Tibial artery (tissue), 4 donors: ENCODE results near the gene CPEB2.

ENCODE experiments used
- DNase-seq, 2 donors: peaks; one replicate each; pipeline ENCODE4 v3.0.0-alpha.2; 2019
- H3K27ac ChIP-seq, 2 donors: fragments of 200-600 bp; sonication (generic) in 1 of 2; 1 replicate in 1 of 2; 2 replicates in 1 of 2; pipeline ENCODE4 v1.5.1; 2018 to 2019; ENCODE audit warnings: mild to moderate bottlenecking in 1 of 2
- H3K27me3 ChIP-seq, 2 donors: fragments of 200-600 bp; sonication (generic) in 1 of 2; one replicate each; pipeline versions ENCODE4 v1.5.1 to v1.6.0; 2016 to 2019
- H3K36me3 ChIP-seq, 3 donors: fragments of 200-600 bp; sonication (generic) in 2 of 3; one replicate each; pipeline ENCODE4 v1.5.1; 2016 to 2019; ENCODE audit warnings: mild to moderate bottlenecking in 2 of 3
- H3K4me1 ChIP-seq, 4 donors: fragments of 200-600 bp; sonication (generic) in 2 of 4; 1 replicate in 3 of 4; 2 replicates in 1 of 4; pipeline ENCODE4 v1.5.1; 2016 to 2019
- H3K4me3 ChIP-seq, 2 donors: fragments of 200-600 bp; sonication (generic) in 1 of 2; 1 replicate in 1 of 2; 2 replicates in 1 of 2; pipeline ENCODE4 v1.5.1; 2018 to 2019; ENCODE audit warnings: mild to moderate bottlenecking in 2 of 2
- H3K9me3 ChIP-seq, 3 donors: fragments of 200-600 bp; sonication (generic) in 1 of 3; one replicate each; pipeline ENCODE4 v1.5.1; 2016 to 2019
- CTCF ChIP-seq, 2 experiments: fragments of 200-600 bp in 1 of 2; fragments of 450-650 bp in 1 of 2; IDR thresholded peaks; one replicate each; pipeline ENCODE4 v1.5.1; 2017 to 2019; ENCODE audit warnings: antibody characterized with exemption in 2 of 2, mild to moderate bottlenecking in 1 of 2, moderate library complexity in 1 of 2
- intact Hi-C: fragments of 100-400 bp; cut with DNase I; formaldehyde crosslinking; loops from one replicate; pipeline ENCODE4 v1.15.0; 2023; ENCODE audit warnings: low total_unique reads

The CPEB2 gene

GRCh38 chr4:15027921-15028435 is 25.7 kb downstream of the CPEB2 start:
- DNase-seq, result no peak
- no peak overlapping the region for H3K4me3 ChIP-seq
- no peaks in the 10 kb centered on the region for H3K9me3 ChIP-seq
- intact Hi-C loops, result no loop called here
- no peaks in the 10 kb centered on the region for H3K27me3 ChIP-seq
- H3K4me1 ChIP-seq, result peaks cover 0 to 83% (median 19%) of the 10 kb centered on the region in 4 donors
- H3K36me3 ChIP-seq, result no peaks in the 10 kb centered on the region
- peak overlapping the region in 1 of 2 donors; percentile 35 for H3K27ac ChIP-seq
- TF ChIP-seq CTCF (IDR thresholded peaks at IDR 0.05), result no peak

GRCh38 chr4:15031197-15031596 is 28.9 kb downstream of the CPEB2 start:
- intact Hi-C loops, result no loop called here
- Histone ChIP-seq H3K27ac (peak overlapping the region; percentile 0 to 33), H3K36me3 (no peaks in the 10 kb centered on the region), H3K27me3 (no peaks in the 10 kb centered on the region), H3K4me1 (peaks cover 0 to 91% (median 35%) of the 10 kb centered on the region in 4 donors), H3K4me3 (no peak overlapping the region), H3K9me3 (no peaks in the 10 kb centered on the region)
- no peak for DNase-seq
- TF ChIP-seq CTCF (IDR thresholded peaks at IDR 0.05), result no peak

- Histone ChIP-seq H3K27me3 (no peaks in the 10 kb centered on the region), H3K9me3 (no peaks in the 10 kb centered on the region), H3K4me3 (no peak overlapping the region), H3K36me3 (no peaks in the 10 kb centered on the region), H3K4me1 (peaks cover 0 to 97% (median 35%) of the 10 kb centered on the region in 4 donors), H3K27ac (peak overlapping the region in 1 of 2 donors; percentile 48)
- no peak for DNase-seq
- no peak for TF ChIP-seq CTCF (IDR thresholded peaks at IDR 0.05)
- intact Hi-C loops, result no loop called here
Measured at GRCh38 chr4:15031993-15032675, 29.9 kb downstream of the CPEB2 start.

GRCh38 chr4:15034071-15034764 is 31.9 kb downstream of the CPEB2 start:
- Histone ChIP-seq H3K4me1 (peaks cover 0 to 97% (median 29%) of the 10 kb centered on the region in 4 donors), H3K9me3 (no peaks in the 10 kb centered on the region), H3K27ac (peak overlapping the region; percentile 45 to 48), H3K4me3 (no peak overlapping the region), H3K36me3 (no peaks in the 10 kb centered on the region), H3K27me3 (no peaks in the 10 kb centered on the region)
- intact Hi-C loops, result no loop called here
- no peak for DNase-seq
- TF ChIP-seq CTCF (IDR thresholded peaks at IDR 0.05), result no peak

GRCh38 chr4:15035159-15035558 is 32.9 kb downstream of the CPEB2 start:
- Histone ChIP-seq H3K4me1 (peaks cover 0 to 97% (median 29%) of the 10 kb centered on the region in 4 donors), H3K36me3 (no peaks in the 10 kb centered on the region), H3K27ac (peak overlapping the region; percentile 45 to 48), H3K27me3 (no peaks in the 10 kb centered on the region), H3K4me3 (no peak overlapping the region), H3K9me3 (no peaks in the 10 kb centered on the region)
- intact Hi-C loops, result no loop called here
- DNase-seq, result no peak
- TF ChIP-seq CTCF (IDR thresholded peaks at IDR 0.05), result no peak
